Aorta (tissue), 5 donors: ENCODE results near the gene H1-8. TPM values are rescaled to one million over a fixed set of nuclear protein-coding genes. Genes with fewer than 3 reads are reported as not detected.

Source experiments
- ATAC-seq: fragments of 200-7000 bp; cut with Tn5 transposase; one replicate; pipeline ENCODE4 v1.9.1; 2022; ENCODE audit warnings: moderate library complexity; ENCODE audit not compliant: low FRiP score
- DNase-seq, 2 donors: peaks; one replicate each; pipeline ENCODE4 v3.0.0-alpha.2; 2020
- H3K27ac ChIP-seq, 2 donors: one replicate each; pipeline ENCODE4 v1.5.1; 2013; ENCODE audit warnings: low read length in 2 of 2, mild to moderate bottlenecking in 2 of 2, moderate library complexity in 2 of 2, control low read depth in 1 of 2, inconsistent platforms in 1 of 2, low read depth in 1 of 2
- H3K27me3 ChIP-seq, 2 donors: one replicate each; pipeline ENCODE4 v1.6.1; 2013; ENCODE audit warnings: control low read depth in 1 of 2, low read length in 1 of 2, mild to moderate bottlenecking in 1 of 2, moderate library complexity in 1 of 2; ENCODE audit not compliant: insufficient read depth in 2 of 2, control insufficient read depth in 1 of 2
- H3K36me3 ChIP-seq, 2 donors: one replicate each; pipeline ENCODE4 v1.6.1; 2013; ENCODE audit warnings: control low read depth in 1 of 2, low read length in 1 of 2, mild to moderate bottlenecking in 1 of 2; ENCODE audit not compliant: insufficient read depth in 2 of 2, control insufficient read depth in 1 of 2
- H3K4me1 ChIP-seq, 2 donors: one replicate each; pipeline ENCODE4 v1.6.1; 2013; ENCODE audit warnings: low read length in 2 of 2, control low read depth in 1 of 2, mild to moderate bottlenecking in 1 of 2, moderate library complexity in 1 of 2; ENCODE audit not compliant: insufficient read depth in 2 of 2, control insufficient read depth in 1 of 2
- H3K4me3 ChIP-seq, 2 donors: one replicate each; pipeline ENCODE4 v1.5.1; 2013; ENCODE audit warnings: low read length in 2 of 2, control low read depth in 1 of 2, mild to moderate bottlenecking in 1 of 2
- H3K9me3 ChIP-seq: one replicate; pipeline ENCODE4 v1.6.1; 2013; ENCODE audit warnings: mild to moderate bottlenecking, low read length; ENCODE audit not compliant: control insufficient read depth
- WGBS, 2 donors: extraction: QIAGEN DNeasy Blood & Tissue Kit; methylation state at CpG; one replicate each; pipeline ENCODE4 v1.1.7; 2013; 5-methylcytosine and 5-hydroxymethylcytosine counted together
- intact Hi-C, 2 donors: fragments of 100-400 bp; cut with DNase I; formaldehyde crosslinking; loops; one replicate each; pipeline versions ENCODE4 v1.14.2 to v1.15.0; 2022
- polyA plus RNA-seq, 2 donors: library from polyadenylated mRNA; stranded (reverse); fragments of 200-250 nt; gene quantifications; one replicate each; pipeline ENCODE4 v1.2.3, GENCODE V29; 2013
- total RNA-seq, 2 donors: library from RNA; stranded (reverse); fragmentation: NEBNext Ultra II Directional; extraction: Animal tissue kit (Norgen Biotek cat#: 25700); gene quantifications; one replicate each; pipeline ENCODE4 v1.2.1, GENCODE V29; 2021
- donor health status: healthy with polysubstance abuse.
- donor health status: Bipolar disorder and iron deficiency.
- donor health status: DM: no; HTN: no; CAD: no.
- donor health status: DM: no; HTN: no; CAD: no.
- donor health status: DM: yes; HTN: yes; CAD: no.

Gene H1-8
- total and polyA plus RNA-seq, 4 donors = not detected

- no peak overlapping the region for H3K27ac ChIP-seq
- ATAC-seq = no peak
- intact Hi-C loops = loop anchor here in 1 of 2 donors (5.0 kb wide), 2 partner anchors 38 to 108 kb away; no protein-coding TSS in a partner anchor
Observed at GRCh38 chr3:129600348-129600747, 57.4 kb downstream of the H1-8 start.

More at GRCh38 chr3:129600348-129600747, 57.4 kb downstream of the H1-8 start:
- WGBS, 2 donors = 89 to 90% methylated on average over 2 of the region's 2 CpGs
- no peak overlapping the region for H3K4me3 ChIP-seq
- no peaks in the 10 kb centered on the region for H3K4me1 ChIP-seq
- H3K36me3 ChIP-seq = no peaks in the 10 kb centered on the region
- no peaks in the 10 kb centered on the region for H3K9me3 ChIP-seq
- H3K27me3 ChIP-seq = no peaks in the 10 kb centered on the region
- no peak for DNase-seq

Other genes with a start within 250 kb of the H1-8 start
- gene EFCAB12, start 114.5 kb upstream of the H1-8 start, total RNA-seq = under 1 TPM; 0.10 to 0.36 TPM
- under 1 TPM in 1 of 2 donors, not detected in 1; 0.25 TPM for gene EFCAB12, start 114.5 kb upstream of the H1-8 start, polyA plus RNA-seq
- 10 to 100 TPM; 23.9 to 31.2 TPM for gene MBD4, start 103.2 kb upstream of the H1-8 start, total RNA-seq
- gene MBD4, start 103.2 kb upstream of the H1-8 start, polyA plus RNA-seq = 10 to 100 TPM; 18.7 to 28.7 TPM
- gene IFT122, start 103.0 kb upstream of the H1-8 start, total RNA-seq = 10 to 100 TPM; 30.8 to 33.5 TPM
- 10 to 100 TPM; 10.1 to 41.2 TPM for gene IFT122, start 103.0 kb upstream of the H1-8 start, polyA plus RNA-seq
- gene RHO, start 14.5 kb upstream of the H1-8 start, total RNA-seq = under 1 TPM in 1 of 2 donors, not detected in 1; 0.15 TPM
- not detected for gene RHO, start 14.5 kb upstream of the H1-8 start, polyA plus RNA-seq
- gene PLXND1, start 63.5 kb downstream of the H1-8 start, total RNA-seq = 100 to 1,000 TPM; 176 to 358 TPM
- gene PLXND1, start 63.5 kb downstream of the H1-8 start, polyA plus RNA-seq = 100 to 1,000 TPM in 1 of 2 donors, 10 to 100 TPM in 1; 55.5 to 149 TPM